ENCODE data around the gene SERPINE2.

Gene SERPINE2

GRCh38 chr2:224039080-224039769 is at the start of gene SERPINE2:
Gene SERPINE2 (minus strand): TSS chr2:224039286. CDS start chr2:224001900, 37,386 bp downstream.
- peak; percentile 36 to 53 for DNase-seq (ENCODE audit: low read depth in 2 of 2)

- peak; percentile 95 for DNase-seq (ENCODE audit: low read depth in 2 of 2)
These were observed 47.3 kb upstream of the SERPINE2 start for GRCh38 chr2:224086226-224086914.

DNA sequence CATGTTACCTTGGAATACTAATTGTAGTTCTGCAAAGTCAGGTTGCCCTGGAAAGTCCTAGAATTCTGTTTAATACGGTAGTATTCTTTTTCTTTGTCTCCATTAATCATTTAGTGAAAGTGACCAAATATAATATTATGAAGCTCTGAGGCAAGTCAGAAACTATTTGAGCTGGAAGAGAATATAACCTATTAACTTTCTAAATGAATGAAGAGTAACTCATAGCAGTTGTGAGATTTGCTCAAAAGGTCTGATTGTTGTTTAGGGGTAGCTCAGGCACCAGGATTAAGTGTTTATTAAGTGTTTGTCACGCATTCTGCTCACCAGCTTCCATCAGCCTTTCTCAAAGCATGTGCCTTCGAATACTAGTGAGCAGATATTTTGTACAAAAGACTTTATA is 46.7 kb upstream of the SERPINE2 start:
- DNase-seq (ENCODE audit: low read depth in 2 of 2), result no peak

DNA sequence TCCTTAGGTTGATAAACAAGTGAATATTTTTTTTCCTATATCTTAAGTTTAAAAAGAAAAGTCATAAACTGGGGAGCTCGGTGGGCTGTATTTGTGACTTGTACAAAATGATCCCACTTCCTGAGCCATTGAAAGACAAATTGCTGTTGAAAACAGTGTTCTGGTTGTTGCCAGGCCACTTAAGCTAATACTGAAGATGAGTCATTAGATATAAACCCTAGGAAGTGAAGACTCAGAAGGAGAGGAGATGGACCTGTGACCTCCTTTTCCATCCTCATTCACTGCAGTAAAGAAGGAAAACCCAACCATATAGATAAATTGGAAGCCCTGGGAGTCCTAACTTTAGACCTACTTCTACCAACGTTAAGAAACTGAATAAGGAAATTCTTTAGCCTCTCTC is 46.2 kb upstream of the SERPINE2 start:
- DNase-seq (ENCODE audit: low read depth in 2 of 2), result peak; percentile 41 to 51

- no peak for DNase-seq (ENCODE audit: low read depth in 2 of 2)
These were observed 45.3 kb upstream of the SERPINE2 start for GRCh38 chr2:224084266-224084892.

- DNase-seq (ENCODE audit: low read depth in 2 of 2), result no peak
These were observed 44.6 kb upstream of the SERPINE2 start for GRCh38 chr2:224083638-224084037.

DNA sequence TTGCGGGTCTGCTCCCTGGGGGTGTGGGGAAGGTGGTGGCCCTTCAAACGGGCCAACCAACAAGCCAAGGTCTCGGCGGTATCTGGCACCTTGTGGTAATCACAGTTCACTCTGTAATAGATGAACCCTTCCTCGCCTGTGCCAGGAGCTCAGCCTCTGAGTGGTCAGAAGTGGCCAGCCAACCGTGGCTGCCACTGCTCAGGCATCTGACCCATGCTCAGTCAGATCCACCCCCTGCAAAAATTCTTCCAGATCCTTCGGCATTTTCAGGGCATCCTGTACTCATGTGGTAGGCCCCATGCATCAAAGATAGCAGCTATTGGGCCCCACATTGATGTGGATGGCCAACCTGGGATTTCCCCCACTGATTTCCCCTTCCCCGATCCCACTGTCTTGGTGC is 39.6 kb upstream of the SERPINE2 start:
- no peak for DNase-seq (ENCODE audit: low read depth in 2 of 2)

GRCh38 chr2:224077773-224078507 is 38.9 kb upstream of the SERPINE2 start:
- peak in 1 of 2 experiments; percentile 12 for DNase-seq (ENCODE audit: low read depth in 2 of 2)

GRCh38 chr2:224075588-224075987 is 36.5 kb upstream of the SERPINE2 start:
- DNase-seq (ENCODE audit: low read depth in 2 of 2), result no peak

DNA sequence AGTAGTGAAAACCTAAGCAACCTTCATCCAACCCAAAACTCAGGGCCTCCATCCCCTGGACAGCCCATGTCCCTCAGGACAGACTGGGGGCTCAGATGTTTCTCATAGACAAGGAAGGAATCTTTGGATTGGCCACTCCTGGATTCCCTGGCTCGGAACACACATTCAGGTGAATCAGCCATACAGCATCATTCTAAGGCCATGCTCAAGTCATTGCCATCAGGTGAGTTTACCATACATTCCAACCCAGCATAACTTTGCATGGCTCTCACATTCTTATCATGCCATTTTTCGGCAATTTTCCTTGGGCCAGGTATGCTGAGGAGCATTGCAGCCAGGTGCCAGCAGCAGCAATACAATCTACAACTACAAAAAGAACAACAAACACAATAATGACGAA is 34.6 kb upstream of the SERPINE2 start:
- DNase-seq (ENCODE audit: low read depth in 2 of 2), result no peak

DNA sequence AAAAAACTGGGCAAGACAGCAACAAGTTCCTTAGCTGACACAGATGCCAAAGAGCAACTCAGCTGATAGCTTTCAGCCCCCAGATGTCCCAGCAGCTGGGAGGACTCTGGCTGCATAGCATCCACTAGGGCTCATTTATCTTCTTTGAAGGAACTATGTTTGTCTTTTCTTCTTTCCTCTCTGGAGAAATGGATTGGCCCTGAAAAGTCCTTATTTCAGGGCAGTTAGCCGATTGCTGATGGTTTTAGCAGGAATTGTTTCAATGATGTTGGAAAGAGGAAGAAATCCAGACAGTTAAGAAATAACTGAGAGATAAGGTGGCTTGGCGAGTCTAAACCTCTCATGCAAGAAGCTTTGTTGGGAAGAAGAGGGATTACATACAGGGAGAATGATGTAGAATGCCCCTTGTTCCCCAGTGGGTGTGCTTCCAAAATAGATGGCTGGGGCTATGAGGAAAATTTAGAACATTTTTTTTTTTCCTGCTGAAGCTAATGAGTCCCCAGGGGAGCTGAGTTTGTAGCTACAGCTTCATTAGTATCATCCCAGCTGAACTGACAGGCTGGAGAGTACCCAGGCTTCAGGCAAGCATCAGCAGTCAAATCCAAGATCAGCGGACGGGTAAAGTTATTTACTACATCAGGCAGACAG is 33.6 kb upstream of the SERPINE2 start:
- peak in 1 of 2 experiments; percentile 8 for DNase-seq (ENCODE audit: low read depth in 2 of 2)

DNA sequence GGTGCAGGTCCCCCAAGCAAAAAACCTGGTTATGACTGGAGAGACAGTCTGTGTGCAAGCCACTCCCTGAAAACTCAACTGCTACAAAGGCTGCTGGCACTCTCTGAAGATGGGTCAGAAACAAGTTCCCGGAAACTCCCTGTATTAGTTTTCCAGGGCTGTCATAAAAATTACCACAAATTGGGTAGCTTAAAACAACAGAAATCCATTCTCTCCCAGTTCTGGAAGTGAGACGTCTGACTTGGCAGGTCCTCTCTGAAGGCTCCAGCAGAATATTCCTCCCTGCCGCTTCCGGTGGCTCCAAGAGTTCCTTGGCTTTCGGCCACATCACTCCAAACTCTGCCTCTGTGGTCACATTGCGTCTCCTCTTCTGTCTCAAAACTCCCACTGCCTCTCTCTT is 30.1 kb upstream of the SERPINE2 start:
- no peak for DNase-seq (ENCODE audit: low read depth in 2 of 2)

- no peak for DNase-seq (ENCODE audit: low read depth in 2 of 2)
These were observed 24.2 kb upstream of the SERPINE2 start for GRCh38 chr2:224063298-224063648.

- no peak for DNase-seq (ENCODE audit: low read depth in 2 of 2)
These were observed 23.6 kb upstream of the SERPINE2 start for GRCh38 chr2:224062481-224063297.

DNA sequence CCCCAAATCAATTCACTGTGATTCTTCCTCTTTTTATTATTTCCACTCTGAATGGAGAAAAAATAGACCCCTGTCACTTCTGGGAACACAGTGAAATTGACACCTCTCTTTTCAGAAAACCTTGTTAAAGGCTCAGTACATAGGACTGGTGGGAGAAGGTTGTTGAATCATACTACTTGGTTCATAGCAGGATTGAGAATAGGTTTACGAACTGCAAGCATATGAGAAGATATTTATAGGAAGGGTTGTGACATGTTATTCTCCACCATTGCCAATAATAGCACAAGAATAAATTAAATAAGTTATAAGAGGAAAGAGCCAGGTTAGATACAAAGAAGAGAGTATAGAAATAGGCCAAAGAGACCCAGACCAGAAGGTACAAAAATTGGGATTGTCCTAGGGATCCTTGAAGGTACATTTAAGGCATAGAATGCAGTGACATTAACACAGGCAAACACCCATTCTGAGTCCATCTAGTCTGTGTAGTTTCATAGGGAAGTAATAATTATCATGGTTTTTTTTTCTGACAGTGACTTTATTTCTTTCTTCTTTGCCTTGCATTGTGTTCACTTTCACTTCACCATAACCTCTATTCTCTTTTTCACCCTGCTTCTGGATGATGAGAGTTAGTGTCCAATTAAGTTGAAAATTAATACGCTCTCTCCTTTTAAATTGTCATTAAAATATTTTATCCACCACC is 21.8 kb upstream of the SERPINE2 start:
- no peak for DNase-seq (ENCODE audit: low read depth in 2 of 2)

GRCh38 chr2:224059178-224059577 is 20.1 kb upstream of the SERPINE2 start:
- DNase-seq (ENCODE audit: low read depth in 2 of 2), result no peak

GRCh38 chr2:224058048-224058775 is 19.1 kb upstream of the SERPINE2 start:
- DNase-seq (ENCODE audit: low read depth in 2 of 2), result no peak

DNA sequence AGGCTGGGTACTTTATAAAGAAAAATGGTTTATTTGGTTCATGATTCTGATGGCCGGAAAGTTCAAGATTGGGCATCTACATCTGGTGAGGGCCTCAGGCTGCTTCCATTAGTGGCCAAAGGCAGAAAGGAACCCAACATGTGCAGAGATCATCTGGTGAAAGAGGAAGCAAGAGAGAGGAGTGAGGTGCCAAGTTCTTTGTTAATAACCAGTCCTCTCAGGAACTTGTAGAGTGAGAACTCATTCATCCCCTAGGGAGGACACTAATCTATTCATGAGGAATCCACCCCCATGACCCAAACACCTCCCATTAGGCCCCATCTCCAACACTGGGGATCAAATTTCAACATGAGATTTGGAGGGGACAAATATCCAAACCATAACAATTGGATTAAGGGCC is 17.8 kb upstream of the SERPINE2 start:
- no peak for DNase-seq (ENCODE audit: low read depth in 2 of 2)

- DNase-seq (ENCODE audit: low read depth in 2 of 2), result no peak
These were observed 16.0 kb upstream of the SERPINE2 start for GRCh38 chr2:224055101-224055500.

DNA sequence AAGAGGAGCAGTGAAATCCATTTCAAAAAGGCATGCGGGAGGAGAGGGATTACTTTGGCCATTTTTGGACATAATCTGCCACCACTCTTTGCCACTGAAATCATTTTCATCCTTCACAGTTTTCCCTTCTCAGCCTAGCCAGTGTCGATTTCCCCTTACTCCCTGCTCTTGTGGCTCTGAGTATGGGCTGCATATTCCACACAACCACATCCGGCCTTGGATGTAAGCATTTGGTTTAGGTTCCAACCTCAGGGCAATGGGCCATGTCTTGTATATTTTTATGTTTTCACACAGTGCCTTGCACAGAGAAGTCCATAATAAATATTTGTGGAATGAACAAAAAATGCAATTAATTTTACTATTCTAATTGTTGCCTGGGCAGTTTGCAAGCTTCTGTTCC is 7.7 kb upstream of the SERPINE2 start:
- no peak for DNase-seq (ENCODE audit: low read depth in 2 of 2)
